Calu3 (cell line): Measurements from ENCODE around the gene G3BP1. TPM values are rescaled to one million over a fixed set of nuclear protein-coding genes. Genes with fewer than 3 reads are reported as not detected.

Experiments used
- BruUV-seq: library from RNA; stranded (reverse); fragments of 400-500 nt; replicated peaks from 2 replicates; lab custom pipeline; 2021; lab: Mats Ljungman, UMichigan
- CTCF ChIA-PET: fragments of 300-600 bp; sonication (Branson Sonifier 250); formaldehyde crosslinking; loops from one replicate; lab custom pipeline; 2022; ENCODE audit warnings: antibody characterized with exemption; lab: Charles Lee
- DNase-seq: peaks from one replicate; pipeline ENCODE4 v3.0.0; 2022
- H3K27ac Mint-ChIP-seq: one replicate; pipeline ENCODE4 v1.8.0; 2022; ENCODE audit warnings: mixed read lengths; ENCODE audit not compliant: unreplicated experiment
- H3K27me3 Mint-ChIP-seq: one replicate; pipeline ENCODE4 v1.8.0; 2022; ENCODE audit warnings: mixed read lengths; ENCODE audit not compliant: unreplicated experiment
- H3K36me3 Mint-ChIP-seq: one replicate; pipeline ENCODE4 v1.8.0; 2022; ENCODE audit warnings: mild to moderate bottlenecking, moderate library complexity, mixed read lengths; ENCODE audit not compliant: insufficient read depth, unreplicated experiment
- H3K4me1 Mint-ChIP-seq: one replicate; pipeline ENCODE4 v1.8.0; 2022; ENCODE audit warnings: mild to moderate bottlenecking, low read depth, mixed read lengths; ENCODE audit not compliant: unreplicated experiment
- H3K4me3 Mint-ChIP-seq: one replicate; pipeline ENCODE4 v1.8.0; 2022; ENCODE audit warnings: mild to moderate bottlenecking, low read depth, moderate library complexity, mixed read lengths; ENCODE audit not compliant: unreplicated experiment
- H3K9me3 Mint-ChIP-seq: one replicate; pipeline ENCODE4 v1.8.0; 2022; ENCODE audit warnings: low read depth, mixed read lengths; ENCODE audit not compliant: unreplicated experiment
- CTCF ChIP-seq: fragments of 200-600 bp; IDR thresholded peaks from one replicate; pipeline ENCODE4 v1.8.0; 2022; ENCODE audit warnings: antibody characterized with exemption; ENCODE audit not compliant: unreplicated experiment
- intact Hi-C: fragments of 100-400 bp; cut with micrococcal nuclease; formaldehyde crosslinking; loops from one replicate; pipeline ENCODE4 v1.10.0; 2022; ENCODE audit not compliant: unreplicated experiment
- total RNA-seq: library from RNA; stranded (reverse); gene quantifications from 2 replicates; pipeline ENCODE4 v1.2.3, GENCODE V29; 2022

Gene G3BP1
- total RNA-seq, 1 experiment from 2014 or later = 393 TPM

- Mint-ChIP-seq H3K4me3 (no peak overlapping the region), H3K27me3 (no peaks in the 10 kb centered on the region), H3K36me3 (peaks cover 92% of the 10 kb centered on the region), H3K9me3 (peaks cover 2% of the 10 kb centered on the region), H3K4me1 (peaks cover 12% of the 10 kb centered on the region), H3K27ac (no peak overlapping the region)
- BruUV-seq = no TSS peak
- intact Hi-C loops = no loop called here
- TF ChIP-seq CTCF = no peak
- no peak for DNase-seq
- CTCF ChIA-PET = interaction anchor here (0.5 kb wide), 1 partner anchor 39 kb away, joined by 3 read pairs; no protein-coding TSS in a partner anchor
Observed at GRCh38 chr5:151812757-151813309, 41.1 kb downstream of the G3BP1 start.

DNA sequence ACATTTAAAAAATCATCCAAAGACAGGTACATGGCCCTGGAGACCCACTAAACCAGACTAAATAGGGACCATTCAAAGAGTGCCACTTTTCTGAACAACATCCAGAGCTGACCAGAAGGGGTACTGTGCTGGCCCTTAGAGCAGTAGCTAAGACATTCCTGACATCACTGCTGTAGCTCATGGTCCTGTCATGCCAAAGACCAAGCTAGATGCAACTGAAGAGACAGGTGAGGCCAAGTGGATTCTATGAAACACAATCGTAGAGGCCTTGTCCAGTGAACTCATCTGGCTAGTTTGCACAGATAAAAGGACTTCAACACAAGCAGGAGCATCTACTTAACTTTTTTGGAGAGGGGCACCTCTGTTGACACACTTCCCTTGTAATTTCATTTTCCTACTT lies 43.3 kb downstream of the G3BP1 start:
- Mint-ChIP-seq H3K4me3 (no peak overlapping the region), H3K9me3 (peaks cover 2% of the 10 kb centered on the region), H3K36me3 (peaks cover 96% of the 10 kb centered on the region), H3K4me1 (peaks cover 16% of the 10 kb centered on the region), H3K27ac (peak overlapping the region; percentile 12), H3K27me3 (no peaks in the 10 kb centered on the region)
- BruUV-seq = no TSS peak
- CTCF ChIA-PET = no interaction called here
- TF ChIP-seq CTCF = no peak
- no peak for DNase-seq
- intact Hi-C loops = no loop called here

GRCh38 chr5:151819830-151820229 lies 48.1 kb downstream of the G3BP1 start:
- Mint-ChIP-seq H3K27ac (no peak overlapping the region), H3K9me3 (no peaks in the 10 kb centered on the region), H3K4me3 (no peak overlapping the region), H3K27me3 (no peaks in the 10 kb centered on the region), H3K36me3 (peaks cover 75% of the 10 kb centered on the region), H3K4me1 (peaks cover 19% of the 10 kb centered on the region)
- CTCF ChIA-PET = no interaction called here
- no peak for TF ChIP-seq CTCF
- intact Hi-C loops = no loop called here
- BruUV-seq = no TSS peak
- no peak for DNase-seq

- no peak for TF ChIP-seq CTCF
- H3K4me1 Mint-ChIP-seq = peaks cover 19% of the 10 kb centered on the region
- intact Hi-C loops = no loop called here
- peaks cover 73% of the 10 kb centered on the region for H3K36me3 Mint-ChIP-seq
- peak overlapping the region; percentile 38 for H3K27ac Mint-ChIP-seq
- no TSS peak for BruUV-seq
- no peak for DNase-seq
- no peaks in the 10 kb centered on the region for H3K27me3 Mint-ChIP-seq
- H3K9me3 Mint-ChIP-seq = no peaks in the 10 kb centered on the region
- CTCF ChIA-PET = no interaction called here
- H3K4me3 Mint-ChIP-seq = no peak overlapping the region
Observed at GRCh38 chr5:151820271-151820670, 48.5 kb downstream of the G3BP1 start.
